Occipital lobe (tissue), 2 donors: Measurements from ENCODE around the gene DNASE1. TPM values are rescaled to one million over a fixed set of nuclear protein-coding genes. Genes with fewer than 3 reads are reported as not detected.

Experiments used
- DNase-seq: peaks from one replicate; lab custom pipeline; 2025; lab: John Stamatoyannopoulos, UW
- total RNA-seq: library from RNA; depleted of rRNA; stranded (reverse); fragments of >200 nt; gene quantifications from one replicate; pipeline ENCODE4 v1.2.3, GENCODE V29; 2014

DNASE1 gene
- total RNA-seq, 1 donor from 2014 or later: 35.9 TPM

DNA sequence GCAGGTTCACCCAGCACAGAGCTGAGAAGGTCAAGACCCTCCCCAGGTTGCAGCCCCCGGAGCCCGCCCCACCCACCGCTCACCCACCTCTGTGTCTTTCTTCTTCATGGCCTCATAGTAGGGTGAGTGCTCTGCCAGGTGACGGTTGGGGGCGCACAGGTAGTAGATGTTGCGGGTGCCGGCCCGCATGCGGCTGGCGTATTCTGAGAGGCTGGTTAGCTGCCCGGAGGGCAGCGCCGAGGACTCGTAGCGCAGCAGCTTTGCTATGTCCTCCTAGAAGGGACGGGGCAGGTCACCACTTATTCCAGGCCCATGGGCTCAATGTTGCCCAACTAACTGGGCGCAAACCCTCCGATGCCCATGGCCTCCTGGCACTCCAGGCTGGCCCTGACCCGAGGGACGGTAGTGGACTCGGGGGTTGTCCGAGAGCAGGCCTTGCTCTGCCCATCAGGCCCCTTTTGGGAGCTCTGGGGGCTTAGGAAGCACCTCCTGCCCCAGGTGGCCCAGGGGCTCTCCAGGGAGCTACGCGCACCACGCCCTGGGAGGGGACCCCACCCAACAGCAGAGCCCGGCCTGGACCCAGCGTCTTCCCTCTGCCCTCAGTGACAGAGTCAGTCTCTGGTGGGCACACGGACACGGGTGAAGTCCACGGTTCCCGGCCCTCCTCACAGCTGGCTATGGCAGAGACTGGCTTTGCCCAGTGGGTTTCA, 9.9 kb downstream of the DNASE1 start:
- no peak for DNase-seq

DNA sequence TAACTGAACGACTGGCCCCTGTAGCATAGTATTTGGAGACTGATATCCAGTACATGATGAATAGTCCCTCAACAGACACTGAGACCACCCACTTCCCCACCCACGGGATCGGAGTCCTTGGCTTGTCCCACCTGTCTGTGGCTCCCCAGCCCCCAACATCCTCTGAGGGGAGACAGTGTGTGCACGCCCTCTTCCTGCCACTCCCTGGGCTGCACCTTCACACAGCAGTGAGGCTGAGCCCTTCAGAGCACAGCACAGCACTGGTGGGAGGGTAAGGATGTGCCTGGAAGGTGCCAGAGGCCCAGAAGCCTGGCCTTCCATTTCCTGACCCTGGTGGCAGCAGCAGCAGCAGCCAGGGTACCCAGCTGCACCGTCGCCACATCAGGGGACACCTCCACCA, 11.0 kb downstream of the DNASE1 start:
- DNase-seq: no peak

DNA sequence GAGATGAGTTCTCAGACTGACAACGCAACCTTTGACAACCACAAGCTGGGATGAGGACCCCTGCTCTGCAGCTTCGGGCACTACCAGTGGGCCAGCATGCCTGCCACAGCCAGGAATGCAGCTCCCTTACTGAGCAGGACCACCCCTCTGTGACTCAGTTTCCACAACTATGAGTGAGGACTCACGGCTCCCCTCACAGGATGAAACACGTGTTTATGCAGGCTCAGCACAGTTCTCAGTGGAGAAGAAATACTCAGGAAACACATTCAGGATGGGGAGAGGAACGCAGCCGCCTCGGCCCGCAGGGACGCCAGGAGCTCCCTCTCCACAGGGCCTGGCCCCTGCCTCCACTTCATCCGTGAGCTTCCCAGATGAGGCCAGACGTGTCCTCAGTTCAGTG, 14.1 kb downstream of the DNASE1 start:
- no peak for DNase-seq

DNA sequence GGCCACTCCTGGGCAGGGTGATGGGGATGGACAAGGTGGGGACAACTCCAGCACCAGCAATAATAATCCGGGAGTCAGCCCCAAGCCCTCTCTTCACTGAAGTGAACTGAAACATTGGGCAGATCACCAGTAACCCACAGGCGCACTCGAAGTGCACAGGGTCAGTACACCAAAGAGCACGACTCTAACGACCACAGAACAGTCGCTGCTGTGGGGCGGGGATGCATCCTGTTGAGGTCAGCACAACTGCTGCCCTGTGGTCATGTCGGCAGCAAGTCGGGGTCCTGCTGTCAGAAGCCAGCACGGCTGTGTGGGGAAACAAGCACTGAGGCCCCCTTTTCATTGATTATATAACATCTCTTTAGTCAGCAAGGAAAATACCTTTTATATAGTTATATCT, 14.6 kb downstream of the DNASE1 start:
- no peak for DNase-seq

DNA sequence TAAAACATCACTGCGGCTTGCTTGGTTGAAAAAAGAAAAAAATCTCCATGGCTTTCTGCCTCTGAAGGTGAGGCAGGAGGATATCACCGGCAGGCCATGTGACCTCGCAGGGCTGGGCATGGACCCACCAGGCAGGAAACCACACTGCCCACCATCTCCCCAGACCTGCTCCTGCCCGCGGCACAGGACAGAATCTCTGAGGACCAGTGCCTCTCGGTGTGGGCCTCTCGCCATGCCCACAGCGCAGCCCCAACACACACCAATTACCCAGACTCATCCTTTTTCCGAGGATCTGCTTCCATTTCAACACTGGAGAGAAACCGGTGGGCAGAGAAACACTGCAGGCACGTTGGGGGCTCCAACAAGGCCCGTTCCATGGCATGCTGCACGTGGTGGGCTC, 16.2 kb downstream of the DNASE1 start:
- no peak for DNase-seq

DNA sequence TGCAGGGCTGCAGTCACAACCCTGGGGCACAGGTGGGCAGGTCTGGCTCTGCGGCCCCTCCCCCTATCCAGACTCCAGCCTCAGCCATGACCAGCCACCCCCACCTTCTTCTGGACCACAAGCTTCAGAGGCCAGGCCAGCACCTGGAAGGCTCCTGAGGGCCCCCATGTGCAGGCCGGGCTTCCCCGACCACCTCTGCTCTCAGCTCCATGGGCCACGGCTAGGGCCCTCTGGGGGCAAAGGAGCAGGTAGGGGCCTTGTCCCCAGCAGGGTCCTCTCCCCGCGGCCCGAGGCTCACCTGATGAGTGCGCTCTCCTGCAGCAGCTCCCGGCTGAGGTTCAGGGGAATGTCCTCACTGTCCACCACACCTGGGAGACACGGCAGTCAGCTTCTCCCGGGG, 16.9 kb downstream of the DNASE1 start:
- no peak for DNase-seq

DNA sequence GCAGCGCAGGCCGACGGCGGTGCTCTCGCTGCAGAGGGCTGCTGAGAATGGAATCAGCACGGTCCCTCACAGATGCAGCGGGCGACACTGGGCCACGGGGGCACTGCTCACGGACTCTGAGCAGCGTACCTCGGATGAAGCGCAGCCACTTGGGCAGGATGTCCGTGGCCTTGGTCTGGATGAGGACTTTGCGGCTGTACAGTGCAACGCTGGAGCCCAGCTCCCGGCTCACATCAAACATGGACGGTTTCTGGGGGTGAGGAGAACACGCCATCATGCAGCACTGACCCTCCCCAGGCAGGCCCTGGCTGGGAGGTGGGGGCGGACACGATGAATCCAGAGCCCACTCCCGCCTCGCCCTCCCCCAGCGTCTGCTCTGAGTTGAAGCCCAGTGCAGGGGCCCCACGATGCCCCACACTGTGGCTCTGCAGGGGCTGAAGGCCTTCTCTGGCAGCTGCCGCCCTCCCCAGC, 18.1 kb downstream of the DNASE1 start:
- DNase-seq: no peak

DNA sequence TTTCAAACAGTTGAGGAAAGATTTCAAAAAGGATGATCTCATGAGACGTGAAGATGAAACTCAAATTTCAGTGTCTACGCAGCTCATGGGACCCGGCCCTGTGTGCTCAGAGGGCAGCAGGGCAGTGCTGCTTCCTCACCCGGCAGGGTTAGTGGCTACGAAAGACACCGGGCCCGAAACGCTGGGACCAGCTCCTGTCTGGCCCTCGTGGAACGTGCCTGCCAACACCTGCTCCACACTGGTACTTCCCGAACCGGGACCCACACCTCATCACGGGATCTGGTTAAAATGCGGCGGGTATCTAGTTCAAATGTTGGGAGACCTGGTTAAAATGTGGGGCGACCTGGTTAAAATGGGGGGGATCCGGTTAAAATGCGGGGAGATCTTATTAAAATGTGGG, 18.7 kb downstream of the DNASE1 start:
- DNase-seq: no peak

DNA sequence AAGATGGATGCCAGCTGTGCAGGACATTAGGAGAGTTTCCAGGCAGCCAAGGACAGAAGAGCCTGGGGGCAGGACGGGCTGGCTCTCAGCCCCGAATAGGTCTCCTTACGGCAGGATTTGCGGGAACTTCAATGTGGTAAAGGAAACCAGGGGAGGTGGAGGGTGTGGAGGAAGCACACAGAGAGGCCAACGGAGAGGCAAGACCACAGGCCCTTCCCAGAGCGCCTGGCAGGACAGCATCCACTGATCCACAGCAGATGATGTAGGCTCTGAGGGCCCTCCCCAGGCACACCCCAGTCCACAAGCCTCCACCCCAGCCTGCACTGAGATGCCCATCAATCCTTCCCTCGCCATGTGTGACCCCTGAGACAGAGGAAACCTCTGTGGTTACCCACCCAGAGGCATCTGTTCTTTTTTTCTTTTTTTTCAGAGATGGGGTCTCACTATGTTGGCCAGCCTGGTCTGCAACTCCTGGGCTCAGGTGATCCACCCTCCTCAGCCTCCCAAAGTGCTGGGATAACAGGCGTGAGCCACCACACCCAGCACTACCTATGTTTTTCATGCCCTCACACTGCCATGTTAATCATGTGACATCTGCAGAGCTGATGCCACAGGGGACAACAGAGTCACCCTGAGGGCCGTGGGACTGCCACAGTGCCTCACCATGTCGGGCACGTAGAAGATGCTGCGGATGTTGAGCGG, 19.3 kb downstream of the DNASE1 start:
- DNase-seq: no peak

DNA sequence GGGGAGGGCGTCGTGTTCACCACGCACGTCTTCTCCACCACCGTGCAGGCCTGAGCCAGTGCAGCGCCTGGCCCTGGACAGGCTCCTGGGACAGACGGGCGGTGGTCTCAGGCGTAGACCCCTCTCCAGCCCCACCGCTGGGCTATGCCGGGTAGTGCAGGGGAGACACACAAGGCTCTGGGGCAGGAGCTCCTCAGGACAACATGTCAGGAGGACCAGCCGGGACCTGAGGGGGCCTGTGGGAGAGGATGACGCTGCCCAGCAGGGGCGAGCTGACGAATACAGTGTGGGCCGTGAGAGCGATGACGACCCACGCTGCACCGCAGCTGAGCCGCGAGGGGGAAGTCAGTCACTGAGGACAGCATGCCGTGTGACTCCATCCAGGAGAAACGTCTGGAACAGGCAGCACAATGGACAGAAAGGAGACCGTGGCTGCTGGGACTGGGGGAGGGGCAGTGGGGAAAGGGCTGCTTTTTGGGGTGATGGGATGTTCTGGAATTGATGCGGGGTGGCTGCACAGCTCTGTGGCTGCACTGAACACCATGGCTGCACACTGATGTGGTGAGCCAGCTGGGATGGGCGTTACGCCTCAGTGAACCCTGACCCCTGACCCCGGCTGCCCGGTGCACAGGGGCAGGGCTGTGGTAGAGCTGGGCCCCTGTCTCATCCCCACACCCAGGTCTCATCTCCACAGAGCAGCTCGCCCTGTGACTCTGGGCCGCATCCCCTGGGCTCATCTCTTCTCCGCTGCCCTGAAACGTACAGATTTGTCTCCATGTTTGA, 20.2 kb downstream of the DNASE1 start:
- no peak for DNase-seq

DNA sequence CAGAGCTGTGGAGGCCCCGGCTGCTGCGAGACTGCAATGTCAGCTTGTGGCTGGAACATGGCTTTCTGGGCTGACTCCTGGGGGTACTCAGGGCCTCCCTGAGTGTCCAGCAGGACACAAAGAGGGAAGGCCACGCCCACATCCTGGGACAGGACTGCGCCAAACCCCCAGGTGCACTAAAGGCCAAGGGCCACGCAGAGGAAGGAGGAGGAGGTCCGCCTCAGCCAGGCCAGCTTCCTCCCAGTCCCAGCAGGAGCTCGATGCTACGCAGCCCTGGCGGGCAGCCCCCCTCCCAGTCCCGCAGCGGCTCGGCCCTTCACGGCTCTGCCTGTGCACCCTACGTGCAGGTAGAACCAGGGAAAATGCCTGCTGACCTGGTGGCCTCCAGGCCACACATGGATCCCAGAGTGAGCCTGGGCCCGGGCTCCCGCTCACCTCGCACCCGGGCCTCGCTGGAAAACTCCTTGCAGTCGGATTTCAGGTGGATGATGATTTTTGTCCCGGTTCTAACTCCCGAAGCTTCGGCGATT, 21.2 kb downstream of the DNASE1 start:
- no peak for DNase-seq

DNA sequence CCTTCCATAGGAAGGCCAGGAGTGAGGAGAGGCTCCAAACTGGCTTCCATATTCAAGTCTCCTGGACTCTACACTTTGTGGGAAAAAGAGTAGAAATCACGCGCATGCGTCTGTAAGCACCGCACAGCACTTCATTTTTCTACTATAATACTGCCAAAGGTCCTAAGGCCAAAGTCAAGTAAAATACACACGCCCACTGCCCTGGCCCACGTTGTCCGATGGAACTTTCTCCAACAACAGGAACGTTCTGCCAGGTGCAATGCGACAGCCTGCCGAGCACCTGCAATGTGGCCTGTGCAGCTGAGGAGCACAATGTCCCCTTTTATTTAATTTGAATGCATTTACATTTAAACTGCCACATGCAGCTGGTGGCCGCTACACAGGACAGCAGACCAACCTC, 23.5 kb downstream of the DNASE1 start:
- DNase-seq: no peak

DNA sequence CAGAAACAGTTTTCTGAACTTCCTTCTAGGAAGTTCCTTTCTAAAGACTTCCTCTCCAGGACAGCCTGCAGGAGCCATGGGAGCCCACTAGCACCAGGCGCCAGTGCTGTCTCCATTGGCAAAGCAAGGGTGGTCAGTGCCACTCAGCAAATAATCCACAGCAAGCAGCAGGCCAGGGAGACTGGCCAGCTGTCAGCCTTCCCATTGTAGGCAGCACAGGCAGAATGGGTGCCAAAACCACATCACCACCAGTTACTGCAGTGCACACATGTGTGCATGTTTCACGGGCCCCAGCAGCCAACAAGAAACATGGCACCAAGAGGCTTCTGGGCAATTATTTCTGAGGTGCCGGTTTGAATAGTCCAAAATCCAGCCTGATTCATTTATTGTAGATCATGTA, 26.7 kb downstream of the DNASE1 start:
- DNase-seq: no peak

DNA sequence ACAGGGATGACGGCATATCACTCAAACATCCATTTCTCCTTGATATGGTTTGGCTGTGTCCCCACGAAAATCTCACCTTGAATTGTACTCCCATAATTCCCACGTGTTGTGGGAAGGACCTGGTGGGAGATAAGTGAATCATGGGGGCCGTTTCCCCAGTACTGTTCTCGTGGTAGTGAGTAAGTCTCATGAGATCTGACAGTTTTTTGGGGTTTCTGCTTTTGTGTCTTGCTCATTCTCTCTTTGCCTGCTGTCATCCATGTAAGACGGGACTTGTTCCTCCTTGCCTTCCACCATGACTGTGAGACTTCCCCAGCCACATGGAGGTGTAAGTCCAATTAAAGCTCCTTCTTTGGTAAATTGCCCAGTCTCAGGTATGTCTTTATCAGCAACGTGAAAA, 32.5 kb downstream of the DNASE1 start:
- no peak for DNase-seq

DNA sequence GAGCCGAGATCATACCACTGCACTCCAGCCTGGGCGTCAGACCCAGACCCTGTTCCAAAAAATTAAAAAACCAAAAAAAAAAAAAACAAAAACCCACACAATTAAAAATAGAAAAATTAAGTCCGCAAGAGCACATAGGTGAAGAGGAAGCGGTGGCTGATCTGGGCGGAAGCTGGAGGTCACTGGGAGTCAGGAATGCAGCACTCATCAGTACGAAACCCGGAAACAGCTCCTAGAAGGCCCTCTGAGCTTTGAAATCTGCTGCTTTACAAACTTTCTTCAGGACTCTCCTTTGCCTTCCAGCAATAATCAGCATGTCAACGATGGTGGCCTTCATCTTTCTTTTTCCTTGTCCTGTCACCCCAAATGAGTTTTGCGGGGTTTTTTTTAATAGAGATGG, 33.3 kb downstream of the DNASE1 start:
- DNase-seq: no peak

DNA sequence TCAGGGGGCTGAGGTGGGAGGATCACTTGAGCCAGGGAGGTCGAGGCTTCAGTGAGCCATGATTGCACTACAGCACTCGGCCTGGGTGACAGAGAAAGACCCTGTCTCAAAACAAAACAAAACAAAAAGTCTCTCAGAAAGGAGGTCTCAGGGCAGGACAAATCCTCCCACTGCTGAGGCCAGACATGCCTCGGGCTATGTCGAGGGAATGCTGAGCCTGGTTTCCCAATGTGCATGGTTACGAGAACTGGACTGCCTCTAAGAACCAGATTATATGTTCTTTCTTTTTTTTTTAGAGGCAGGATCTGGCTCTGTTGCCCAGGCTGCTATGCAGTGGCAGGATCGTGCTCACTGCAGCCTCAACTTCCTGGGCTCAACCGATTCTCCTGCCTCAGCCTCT, 35.2 kb downstream of the DNASE1 start:
- no peak for DNase-seq

DNA sequence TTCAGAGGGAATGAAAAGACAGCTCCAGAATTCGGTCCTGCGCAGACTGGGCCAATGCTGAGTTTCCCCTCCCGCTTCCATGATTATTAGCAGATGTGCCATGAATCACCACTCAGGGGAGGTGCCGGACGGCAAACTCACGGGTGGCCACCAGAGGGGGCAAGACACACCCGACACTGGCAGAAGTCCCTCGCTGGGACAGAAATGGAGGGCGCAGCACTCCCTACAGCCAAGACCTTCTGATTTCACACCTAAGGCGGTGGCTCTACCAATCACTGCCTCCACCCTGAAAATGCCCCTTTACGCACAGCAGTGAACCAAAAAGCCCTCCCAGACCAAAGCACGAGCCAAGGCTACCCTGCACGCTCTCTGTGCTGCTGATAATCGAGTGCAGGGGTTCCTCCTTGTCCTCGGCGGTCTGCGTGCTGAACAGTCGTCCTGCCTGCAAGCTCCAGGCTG, 36.0 kb downstream of the DNASE1 start:
- peak; percentile 82 for DNase-seq

DNA sequence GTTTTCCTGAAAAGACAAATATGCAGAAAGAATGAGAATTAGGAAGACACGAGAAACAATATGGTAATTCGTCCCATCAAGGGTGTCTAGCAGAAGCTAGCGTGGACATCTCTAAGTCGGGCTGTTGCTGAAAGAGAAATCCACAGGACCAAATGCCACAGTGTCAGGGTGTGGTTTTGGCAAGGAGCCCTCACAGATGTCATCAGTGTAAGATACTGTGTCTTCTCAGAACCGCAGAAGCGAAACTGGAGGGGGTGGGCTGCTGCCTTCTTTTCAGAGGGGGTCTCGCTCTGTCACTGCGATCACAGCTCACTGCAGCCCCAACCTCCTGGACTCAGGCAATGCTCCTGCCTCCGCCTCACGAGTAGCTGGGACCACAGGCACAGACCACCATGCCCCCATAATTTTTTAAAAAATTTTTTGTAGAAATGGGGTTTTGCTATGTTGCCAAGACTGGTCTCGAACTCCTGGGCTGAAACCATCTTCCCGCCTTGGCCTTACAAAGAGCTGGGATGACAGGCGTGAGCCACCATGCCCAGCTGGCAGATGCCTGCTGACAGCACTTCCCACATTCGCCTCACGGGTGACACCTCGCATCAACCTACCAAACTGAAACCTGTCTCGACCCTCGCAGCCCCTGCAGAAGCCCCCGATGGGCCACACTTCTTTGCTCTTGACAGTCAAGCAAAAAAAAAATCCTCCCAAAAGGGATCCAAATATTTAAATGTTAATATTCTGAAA, 36.7 kb downstream of the DNASE1 start:
- DNase-seq: no peak

DNA sequence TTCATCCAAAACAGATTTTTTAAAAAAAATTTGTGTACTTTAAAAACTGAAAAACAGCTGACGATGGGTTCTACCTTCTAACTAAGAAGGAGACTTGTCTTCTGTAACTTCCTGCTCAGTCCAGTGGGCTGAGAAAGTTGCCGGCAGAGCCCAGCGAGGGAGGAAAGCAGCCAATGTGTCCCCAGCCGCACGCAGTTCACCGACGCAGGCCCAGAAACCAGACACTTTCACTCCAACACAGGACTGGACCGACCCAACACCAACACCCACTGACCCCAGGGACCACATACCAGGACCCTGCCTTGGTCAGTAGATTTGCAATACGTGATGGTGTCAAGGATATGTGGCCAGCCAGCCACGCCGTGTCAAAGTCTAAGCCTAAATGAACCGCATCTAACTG, 37.3 kb downstream of the DNASE1 start:
- no peak for DNase-seq

DNA sequence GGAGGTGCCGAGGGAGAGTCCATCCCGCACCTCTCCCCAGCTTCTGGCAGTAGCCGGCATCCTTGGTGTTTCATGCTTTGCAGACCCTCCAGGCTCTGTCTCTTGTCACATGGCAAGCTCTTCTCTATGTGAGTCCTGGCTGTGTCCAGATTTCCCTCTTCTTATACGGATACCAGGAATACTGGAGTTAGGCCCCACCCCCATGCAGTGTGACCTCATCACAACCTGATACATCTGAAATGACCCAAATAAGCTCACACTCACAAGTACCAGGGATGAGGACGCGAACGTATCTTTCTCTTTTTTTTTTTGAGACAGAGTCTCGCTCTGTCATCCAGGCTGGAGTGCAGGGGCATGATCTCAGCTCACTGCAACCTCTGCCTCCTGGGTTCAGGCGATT, 39.6 kb downstream of the DNASE1 start:
- no peak for DNase-seq

DNA sequence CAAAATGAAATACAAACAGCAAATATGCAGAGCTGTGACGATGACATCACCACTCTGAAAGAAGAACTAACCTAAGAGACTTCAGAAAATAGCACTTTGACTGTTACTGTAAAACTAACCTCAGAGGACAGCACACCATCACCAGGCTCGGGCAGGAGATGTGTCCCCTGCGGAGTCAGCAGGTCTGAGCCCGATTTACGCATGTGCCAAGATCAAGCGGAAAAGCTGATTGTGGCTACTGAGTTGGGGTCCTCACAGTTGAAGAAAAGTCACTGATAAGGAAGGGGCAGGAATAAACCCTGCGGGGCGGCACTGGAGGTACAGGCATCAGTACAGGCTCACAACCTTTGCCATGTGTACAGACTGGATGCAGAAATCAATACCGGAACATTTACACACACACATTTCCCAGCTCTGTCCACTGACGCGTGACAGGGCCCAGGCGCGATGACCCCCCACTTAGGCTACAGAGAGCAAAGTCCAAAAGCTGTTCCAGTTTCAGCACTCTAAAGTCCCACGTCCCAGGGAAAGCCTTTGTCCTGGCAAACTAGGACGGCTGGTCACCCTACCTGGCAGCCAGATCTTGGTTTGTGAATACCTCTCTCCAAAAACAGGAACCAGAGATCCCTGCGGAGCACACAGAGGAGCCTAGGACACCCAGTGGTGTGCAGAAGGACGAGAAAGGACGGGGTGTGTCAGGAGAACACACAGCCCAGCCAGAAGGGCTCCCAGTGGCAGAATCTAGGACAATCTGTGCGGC, 41.3 kb downstream of the DNASE1 start:
- DNase-seq: no peak
